GM18858 (cell line): Measurements from ENCODE around the gene CCND2.
A peak's percentile ranks its signal among the peaks of the same experiment; 100 is the strongest.

Experiments used
- ATAC-seq: cut with Tn5 transposase; IDR thresholded peaks from one replicate; pipeline ENCODE4 v1.9.1; 2021; ENCODE audit not compliant: unreplicated experiment

The CCND2 gene

GRCh38 chr12:4256043-4256826, 17.3 kb upstream of the CCND2 start:
- ATAC-seq, result no peak

GRCh38 chr12:4257442-4257841, 16.1 kb upstream of the CCND2 start:
- no peak for ATAC-seq

- no peak for ATAC-seq
Measured at GRCh38 chr12:4259099-4259498, 14.5 kb upstream of the CCND2 start.

GRCh38 chr12:4261655-4262054, 11.9 kb upstream of the CCND2 start:
- ATAC-seq, result peak; percentile 44

GRCh38 chr12:4265280-4265679, 8.3 kb upstream of the CCND2 start:
- ATAC-seq, result no peak

- no peak for ATAC-seq
Measured at GRCh38 chr12:4266990-4267389, 6.6 kb upstream of the CCND2 start.

- no peak for ATAC-seq
Measured at GRCh38 chr12:4267704-4268328, 5.7 kb upstream of the CCND2 start.

- ATAC-seq, result no peak
Measured at GRCh38 chr12:4268329-4269181, 5.0 kb upstream of the CCND2 start.

GRCh38 chr12:4269279-4269991, 4.1 kb upstream of the CCND2 start:
- ATAC-seq, result no peak

GRCh38 chr12:4270016-4270830, 3.3 kb upstream of the CCND2 start:
- no peak for ATAC-seq

GRCh38 chr12:4270831-4271716, 2.5 kb upstream of the CCND2 start:
- ATAC-seq, result no peak

- ATAC-seq, result no peak
Measured at GRCh38 chr12:4271717-4272423, 1.7 kb upstream of the CCND2 start.

GRCh38 chr12:4272424-4273272, 914 bp upstream of the CCND2 start:
- no peak for ATAC-seq

GRCh38 chr12:4273273-4273651, 300 bp upstream of the CCND2 start:
- ATAC-seq, result no peak

GRCh38 chr12:4274396-4275015, 944 bp downstream of the CCND2 start:
- ATAC-seq, result no peak

- no peak for ATAC-seq
Measured at GRCh38 chr12:4275016-4275869, 1.7 kb downstream of the CCND2 start.
